Hematopoietic multipotent progenitor cell treated with erythropoietin and hydrocortisone succinate and interleukin-3 and kit ligand, for 15 days (in vitro differentiated cells): Measurements from ENCODE around the gene CD300E.
"Not testable (repeated sequence)": the region's sequence is repeated elsewhere in the genome, so short reads cannot be mapped to it uniquely, and the experiment has no call there.

Experiments used
- DNase-seq: peaks from one replicate; pipeline ENCODE4 v3.0.0-alpha.2; 2015; ENCODE audit warnings: low spot score

Gene CD300E

DNA sequence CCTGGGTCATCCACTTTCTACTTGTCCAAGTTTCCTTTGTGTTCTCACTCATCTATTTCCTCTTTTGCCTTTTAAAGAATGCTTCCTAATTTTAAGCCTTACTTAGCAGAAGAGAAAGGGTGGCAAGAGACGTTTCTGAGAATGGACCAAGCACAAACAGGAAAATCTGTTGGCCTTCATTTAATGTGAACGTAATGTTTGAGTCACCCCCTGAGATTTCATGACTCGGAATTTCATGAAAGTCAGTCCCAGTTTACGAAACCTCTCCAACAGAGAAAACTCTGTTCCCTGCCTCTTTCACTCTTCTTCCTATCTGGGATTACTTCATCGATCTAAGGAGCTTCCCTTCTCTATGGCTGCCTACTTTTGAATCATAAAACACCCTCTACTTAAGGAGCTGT is at the start of gene CD300E:
Gene CD300E, minus strand, starts transcription at position 46 of the 401 bp plus-strand sequence. CDS start 117 bp downstream, outside the sequence.
- DNase-seq, result no peak

DNA sequence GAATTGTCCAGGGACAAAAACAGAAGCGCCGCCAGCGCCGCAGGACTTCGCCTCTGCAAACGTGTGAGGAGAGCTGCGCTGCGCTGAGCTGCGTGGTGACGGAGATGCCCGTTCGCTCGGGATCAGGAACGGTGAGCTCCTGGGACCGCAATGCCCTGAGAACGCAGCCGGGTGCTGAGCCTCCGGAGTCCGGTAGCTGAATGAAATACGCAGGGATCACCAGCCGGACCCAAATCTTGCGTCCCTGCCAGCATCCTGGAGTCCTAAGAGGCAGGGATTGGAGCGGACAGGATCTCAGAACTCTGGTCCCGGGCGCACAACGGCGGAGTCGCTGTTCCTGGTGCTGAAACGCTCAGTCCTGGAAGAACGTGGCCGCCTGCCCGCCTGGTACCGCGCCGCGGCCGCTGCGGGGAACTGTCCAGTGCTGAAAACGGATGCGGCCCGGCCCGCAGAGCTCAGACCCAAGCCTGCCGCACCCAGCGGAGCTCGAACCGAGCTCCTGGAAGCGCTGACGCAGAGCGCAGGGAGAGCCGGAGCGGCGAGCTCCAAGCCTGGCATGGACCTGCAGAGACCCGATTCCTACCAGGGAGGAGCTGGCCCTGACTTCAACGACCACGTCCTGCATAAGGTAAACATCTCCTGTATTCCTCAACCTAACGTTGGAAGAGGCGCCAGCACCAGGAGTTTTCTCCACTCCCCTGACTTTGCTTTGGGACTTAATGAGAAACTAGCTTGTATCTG is 47.7 kb upstream of the CD300E start:
- peak; percentile 10 for DNase-seq

- no peak for DNase-seq
Measured at GRCh38 chr17:74670329-74670728, 46.8 kb upstream of the CD300E start.

GRCh38 chr17:74663561-74663960 is 40.0 kb upstream of the CD300E start:
- DNase-seq, result no peak

DNA sequence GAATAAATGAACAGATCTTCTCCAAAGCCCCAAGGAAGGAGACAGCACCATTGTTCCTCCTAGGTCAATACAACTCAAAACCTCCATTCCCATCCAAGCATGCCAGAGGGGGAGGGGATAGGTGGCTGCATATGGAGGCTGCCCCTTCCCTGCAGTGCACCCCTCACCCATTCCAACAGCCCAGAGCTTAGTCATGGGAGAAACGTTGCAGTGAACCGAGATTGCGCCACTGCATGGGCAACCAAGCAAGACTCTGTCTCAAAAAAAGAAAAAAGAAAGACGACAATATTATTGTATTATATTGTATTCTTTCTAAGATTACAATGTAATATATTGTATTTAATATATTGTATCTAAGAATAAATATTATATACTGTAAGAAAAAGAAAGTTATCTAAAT is 36.4 kb upstream of the CD300E start:
- no peak for DNase-seq

GRCh38 chr17:74658620-74659019 is 35.1 kb upstream of the CD300E start:
- no peak for DNase-seq

- DNase-seq, result no peak
Measured at GRCh38 chr17:74654742-74655141, 31.2 kb upstream of the CD300E start.

- DNase-seq, result no peak
Measured at GRCh38 chr17:74652020-74652419, 28.5 kb upstream of the CD300E start.

- DNase-seq, result no peak
Measured at GRCh38 chr17:74649909-74650308, 26.4 kb upstream of the CD300E start.

DNA sequence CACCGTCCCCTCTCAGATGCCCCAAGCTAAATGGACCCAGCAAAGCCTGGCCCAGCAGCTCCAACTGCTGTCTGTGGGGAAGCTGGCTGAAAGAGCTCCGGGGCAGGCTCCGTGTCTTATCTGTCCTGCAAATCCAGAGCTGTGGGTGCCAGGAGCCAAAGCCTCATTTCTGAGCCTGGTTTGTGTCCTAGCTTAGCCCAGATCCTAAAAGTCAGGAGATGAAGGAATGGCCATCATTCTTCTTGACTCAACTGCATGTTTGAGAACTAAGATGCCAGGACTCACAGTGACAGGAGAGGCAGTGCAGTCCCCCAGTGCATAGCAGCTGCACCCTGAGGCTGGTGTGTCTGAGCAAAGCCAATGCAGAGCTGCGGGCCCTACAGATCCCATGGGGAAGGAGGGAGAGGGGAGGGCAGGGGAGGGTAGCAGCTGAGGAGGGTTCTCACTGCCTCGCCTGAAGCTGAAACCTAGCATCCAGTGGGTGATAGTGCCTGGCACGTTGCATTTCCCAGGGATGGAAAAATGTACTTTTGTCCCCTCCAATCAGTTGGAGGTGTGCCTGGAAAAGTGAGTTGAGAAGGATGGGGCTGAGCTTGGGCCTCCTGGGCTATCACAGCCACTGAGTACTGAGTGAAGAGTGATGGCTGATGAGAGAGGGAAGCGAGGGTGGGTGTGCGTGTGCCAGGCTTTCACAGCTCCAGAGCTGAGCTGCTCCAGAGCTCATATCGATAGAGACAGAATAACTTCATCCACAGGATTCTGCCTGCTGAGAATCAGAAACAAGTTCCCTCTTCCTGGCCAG is 24.5 kb upstream of the CD300E start:
- no peak for DNase-seq

- no peak for DNase-seq
Measured at GRCh38 chr17:74646231-74646630, 22.7 kb upstream of the CD300E start.

GRCh38 chr17:74645010-74645409 is 21.5 kb upstream of the CD300E start:
- DNase-seq, result no peak

- DNase-seq, result no peak
Measured at GRCh38 chr17:74644419-74644818, 20.9 kb upstream of the CD300E start.

DNA sequence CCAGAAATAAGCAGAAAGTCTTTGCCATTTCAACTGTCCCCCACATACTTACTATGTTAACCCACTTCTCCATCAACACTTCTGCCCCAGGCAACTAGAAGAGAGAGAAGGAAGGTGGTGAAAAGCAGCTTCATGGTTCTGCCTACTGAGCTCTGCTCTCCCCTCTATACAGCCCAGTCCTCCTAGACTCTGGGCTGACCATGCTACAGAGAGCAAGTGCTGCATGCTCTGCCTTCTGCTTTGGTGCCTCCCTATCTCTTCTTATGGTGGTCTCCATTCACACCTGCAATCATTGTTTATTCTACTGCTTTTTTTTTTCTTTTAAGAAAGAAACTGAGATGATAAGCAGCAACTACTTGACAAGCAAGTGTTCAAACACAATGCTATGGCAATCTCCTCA is 20.3 kb upstream of the CD300E start:
- no peak for DNase-seq

GRCh38 chr17:74642995-74643394 is 19.5 kb upstream of the CD300E start:
- DNase-seq, result no peak

- DNase-seq, result no peak
Measured at GRCh38 chr17:74642556-74642955, 19.0 kb upstream of the CD300E start.

GRCh38 chr17:74641958-74642298 is 18.4 kb upstream of the CD300E start:
- no peak for DNase-seq

DNA sequence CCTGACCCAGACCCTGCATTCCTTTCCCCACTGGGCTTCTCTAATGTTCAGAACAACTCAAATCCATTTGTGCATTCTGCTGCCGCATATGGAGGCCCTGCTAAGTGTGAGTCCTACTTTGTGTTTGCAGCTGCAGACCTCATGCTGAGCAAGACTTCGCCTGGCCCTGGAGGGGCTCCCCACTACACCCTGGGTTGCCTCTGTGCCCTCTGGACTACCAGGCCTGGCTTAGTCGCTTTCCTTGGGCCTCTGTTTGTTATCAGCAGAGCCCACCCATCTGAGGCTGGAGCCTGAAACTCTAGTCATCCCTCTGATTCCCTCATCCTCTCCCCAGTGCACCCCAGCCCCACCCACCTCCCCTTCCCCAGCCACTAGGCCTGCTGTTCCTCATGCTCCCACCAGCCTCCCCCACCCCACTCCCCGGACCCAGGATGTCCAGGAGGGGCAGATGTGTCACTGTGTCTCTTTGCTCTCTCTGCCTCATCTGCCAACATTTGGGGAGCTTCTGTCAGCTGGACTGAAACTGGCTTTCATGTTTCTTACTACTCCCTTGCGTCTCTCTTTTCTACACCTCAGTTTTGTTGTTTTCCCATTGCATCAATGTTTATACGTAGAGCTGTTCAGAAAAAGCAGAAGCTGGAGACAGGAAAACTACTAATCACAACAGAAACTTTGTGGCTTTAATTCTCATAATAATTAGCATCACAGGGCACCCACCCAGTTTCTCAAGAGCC is 17.9 kb upstream of the CD300E start:
- DNase-seq, result no peak

DNA sequence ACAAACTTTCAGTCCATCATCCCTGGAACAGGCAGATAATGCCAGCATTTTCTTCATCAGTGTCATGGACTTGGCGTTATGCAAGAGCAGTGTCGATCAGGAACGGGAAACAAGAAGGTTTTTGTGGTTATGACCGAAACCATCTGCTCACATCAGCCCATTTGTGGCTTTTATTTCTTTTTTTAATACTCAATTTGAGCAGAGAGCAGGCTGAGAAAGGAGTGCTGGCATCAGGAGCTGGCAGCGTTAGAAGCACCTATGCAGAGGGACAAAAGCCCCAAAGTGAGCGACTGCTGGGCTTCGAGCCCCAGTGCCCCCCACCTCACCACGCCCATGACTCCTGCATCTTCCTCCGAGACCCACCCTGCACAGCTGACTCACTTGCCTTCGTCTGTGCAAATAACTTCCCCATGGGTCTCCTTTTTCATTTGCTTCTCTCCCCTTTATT is 16.2 kb upstream of the CD300E start:
- DNase-seq, result no peak

DNA sequence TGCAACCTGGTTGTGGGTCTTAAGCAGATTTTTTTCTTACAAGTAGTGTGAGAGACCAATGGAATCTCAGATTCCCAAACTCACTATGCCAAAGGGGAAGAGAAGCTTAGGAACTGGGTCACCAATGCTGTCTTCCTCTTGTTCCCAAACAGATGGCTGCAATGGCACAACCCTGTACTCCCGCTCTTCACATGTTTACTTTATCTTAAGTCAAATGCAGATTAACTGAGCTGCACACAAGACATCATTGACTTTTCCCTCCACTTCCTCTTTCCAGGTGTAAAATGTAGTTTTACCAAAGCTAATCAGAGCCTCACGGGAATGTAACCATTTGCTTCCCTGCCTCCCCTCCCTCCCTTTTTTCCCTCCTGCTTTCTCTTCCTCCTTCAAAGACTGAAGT is 14.4 kb upstream of the CD300E start:
- DNase-seq, result no peak

GRCh38 chr17:74637265-74637664 is 13.7 kb upstream of the CD300E start:
- no peak for DNase-seq

GRCh38 chr17:74636541-74637085 is 13.1 kb upstream of the CD300E start:
- DNase-seq, result not testable (repeated sequence)

GRCh38 chr17:74635418-74635817 is 11.9 kb upstream of the CD300E start:
- no peak for DNase-seq
